ENCODE data around the gene IL26. TPM values are rescaled to one million over a fixed set of nuclear protein-coding genes. Genes with fewer than 3 reads are reported as not detected.

Gene IL26
- total and polyA plus RNA-seq, 2 experiments from 2014 or later, result not detected

DNA sequence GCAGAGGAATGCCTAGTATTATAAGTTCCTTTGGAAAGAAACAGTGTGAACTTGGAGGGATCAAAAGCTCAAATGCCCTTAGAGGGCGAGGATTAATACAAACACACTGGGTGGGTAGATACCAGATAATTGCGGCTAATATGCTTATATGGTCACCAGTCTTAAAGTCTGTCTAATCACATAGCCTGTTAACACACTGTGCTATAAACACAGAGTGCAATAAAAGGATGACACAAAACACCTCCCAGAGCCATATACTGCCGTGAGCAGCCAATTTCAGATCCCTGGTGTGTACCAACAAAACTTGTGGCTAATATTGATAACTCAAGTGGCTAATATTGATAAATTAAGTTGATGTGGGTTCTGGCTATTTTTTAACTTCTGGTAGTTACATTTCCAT, 1.7 kb upstream of the IL26 start:
- Histone ChIP-seq H3K36me3 (replicated peaks; ENCODE audit: insufficient read depth, low read depth) (no peaks in the 10 kb centered on the region), H3K9me3 (ENCODE audit: low read depth) (no peaks in the 10 kb centered on the region), H3K27me3 (no peaks in the 10 kb centered on the region), H2AFZ (no peak overlapping the region), H3K79me2 (no peaks in the 10 kb centered on the region), H3K9me2 (replicated peaks; ENCODE audit: insufficient read depth) (no peaks in the 10 kb centered on the region), H3K4me3 (no peak overlapping the region), H4K20me1 (ENCODE audit: insufficient read depth, poor library complexity, severe bottlenecking) (no peaks in the 10 kb centered on the region), H3K27ac (peak overlapping the region; percentile 23), H3K4me2 (no peak overlapping the region), H3K4me1 (ENCODE audit: insufficient read depth) (no peaks in the 10 kb centered on the region)
- 34% methylated on average over 3 of the region's 3 CpGs for WGBS (ENCODE audit: low lambda C conversion rate, missing lambda C conversion rate)
- DNase-seq (ENCODE audit: low spot score), result no peak
- no peak for TF ChIP-seq EZH2 (IDR thresholded peaks at IDR 0.05; ENCODE audit: borderline replicate concordance)

DNA sequence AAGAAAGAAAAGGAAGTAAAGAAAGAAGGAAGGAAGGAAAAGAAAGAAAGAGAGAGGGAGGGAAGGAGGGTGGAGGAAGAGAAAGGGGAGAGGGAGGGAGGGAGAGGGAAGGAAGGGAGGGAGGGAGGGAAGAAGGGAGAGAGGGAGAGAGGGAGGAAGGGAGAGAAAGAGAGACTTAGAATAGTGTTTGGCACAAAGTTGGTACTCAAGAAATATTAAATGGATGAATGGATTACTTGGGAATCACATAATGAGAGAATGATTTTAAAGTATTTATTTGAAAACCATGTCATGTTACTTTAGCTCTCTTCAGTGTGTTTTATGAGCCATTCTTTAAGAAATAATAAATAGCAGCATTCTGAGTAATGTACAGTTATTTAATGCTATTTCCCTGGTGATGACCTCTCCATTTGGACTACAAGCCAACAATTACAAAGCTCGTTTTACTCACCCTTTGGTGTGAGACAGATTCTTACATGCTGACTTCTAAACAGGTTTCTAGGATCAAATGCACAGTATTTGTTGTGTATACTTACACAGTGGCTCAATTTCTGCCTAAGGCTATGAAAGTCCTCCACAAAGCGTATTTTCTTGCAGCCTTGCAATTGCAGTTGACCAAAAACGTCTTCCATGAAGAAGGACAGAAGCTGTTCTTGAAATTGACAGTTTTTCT, 861 bp downstream of the IL26 start:
- Histone ChIP-seq H3K9me3 (ENCODE audit: low read depth) (no peaks in the 10 kb centered on the region), H3K9me2 (replicated peaks; ENCODE audit: insufficient read depth) (no peaks in the 10 kb centered on the region), H3K79me2 (no peaks in the 10 kb centered on the region)

DNA sequence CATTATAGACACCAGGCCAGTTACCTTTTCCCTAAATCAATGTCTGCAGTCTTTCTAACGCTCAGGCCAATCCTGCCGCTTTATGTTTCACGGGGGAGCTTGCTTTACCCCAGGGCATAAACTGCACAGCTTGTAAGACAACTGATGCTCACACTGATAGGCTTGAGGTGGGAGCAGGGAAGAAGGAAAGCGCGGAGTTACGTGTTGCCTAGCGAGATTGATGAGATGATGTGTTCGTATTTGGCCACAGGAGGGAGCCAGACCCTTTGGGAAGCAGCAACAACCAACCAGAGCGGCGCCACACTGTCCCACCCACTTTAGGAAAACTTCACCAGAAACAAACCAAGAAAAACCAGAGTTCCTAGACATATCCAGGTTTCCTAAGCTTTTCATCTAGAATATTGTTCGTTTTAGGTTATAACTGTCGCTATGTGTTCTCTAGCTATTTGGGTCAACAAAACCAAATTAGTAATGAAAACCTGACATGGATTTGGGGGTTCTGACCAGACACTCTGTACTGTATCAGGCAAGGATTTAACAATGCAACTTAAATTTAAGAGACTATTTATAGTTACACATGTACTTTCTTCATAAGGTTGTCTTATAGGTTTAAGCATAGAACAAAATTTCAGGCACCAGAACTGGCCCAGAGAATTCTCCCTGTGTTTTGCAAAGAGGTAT, 2.4 kb downstream of the IL26 start:
- Histone ChIP-seq H3K27ac (no peak overlapping the region), H3K79me2 (no peaks in the 10 kb centered on the region), H2AFZ (peak overlapping the region; percentile 10), H3K4me2 (peak overlapping the region; percentile 46), H3K4me3 (no peak overlapping the region), H3K9me3 (ENCODE audit: low read depth) (no peaks in the 10 kb centered on the region), H3K4me1 (ENCODE audit: insufficient read depth) (no peaks in the 10 kb centered on the region), H3K9me2 (replicated peaks; ENCODE audit: insufficient read depth) (no peaks in the 10 kb centered on the region), H4K20me1 (ENCODE audit: insufficient read depth, poor library complexity, severe bottlenecking) (no peaks in the 10 kb centered on the region), H3K36me3 (replicated peaks; ENCODE audit: insufficient read depth, low read depth) (no peaks in the 10 kb centered on the region), H3K27me3 (peaks cover 6% of the 10 kb centered on the region)
- peak; percentile 91 for DNase-seq (ENCODE audit: low spot score)
- TF ChIP-seq EZH2phosphoT487 (IDR thresholded peaks at IDR 0.05; ENCODE audit: low read depth, severe bottlenecking, unreplicated experiment) (no peak), EZH2 (IDR thresholded peaks at IDR 0.05; ENCODE audit: borderline replicate concordance) (no peak)
- TF ChIP-seq, protein P1, sequence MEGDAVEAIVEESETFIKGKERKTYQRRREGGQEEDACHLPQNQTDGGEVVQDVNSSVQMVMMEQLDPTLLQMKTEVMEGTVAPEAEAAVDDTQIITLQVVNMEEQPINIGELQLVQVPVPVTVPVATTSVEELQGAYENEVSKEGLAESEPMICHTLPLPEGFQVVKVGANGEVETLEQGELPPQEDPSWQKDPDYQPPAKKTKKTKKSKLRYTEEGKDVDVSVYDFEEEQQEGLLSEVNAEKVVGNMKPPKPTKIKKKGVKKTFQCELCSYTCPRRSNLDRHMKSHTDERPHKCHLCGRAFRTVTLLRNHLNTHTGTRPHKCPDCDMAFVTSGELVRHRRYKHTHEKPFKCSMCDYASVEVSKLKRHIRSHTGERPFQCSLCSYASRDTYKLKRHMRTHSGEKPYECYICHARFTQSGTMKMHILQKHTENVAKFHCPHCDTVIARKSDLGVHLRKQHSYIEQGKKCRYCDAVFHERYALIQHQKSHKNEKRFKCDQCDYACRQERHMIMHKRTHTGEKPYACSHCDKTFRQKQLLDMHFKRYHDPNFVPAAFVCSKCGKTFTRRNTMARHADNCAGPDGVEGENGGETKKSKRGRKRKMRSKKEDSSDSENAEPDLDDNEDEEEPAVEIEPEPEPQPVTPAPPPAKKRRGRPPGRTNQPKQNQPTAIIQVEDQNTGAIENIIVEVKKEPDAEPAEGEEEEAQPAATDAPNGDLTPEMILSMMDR (IDR thresholded peaks at IDR 0.05; ENCODE audit: poor library complexity), result peak; percentile 85
- WGBS (ENCODE audit: low lambda C conversion rate, missing lambda C conversion rate), result 2% methylated on average over 12 of the region's 12 CpGs

More for the DNA sequence above, 861 bp downstream of the IL26 start:
- peaks cover 6% of the 10 kb centered on the region for H3K27me3 ChIP-seq
- no peak for TF ChIP-seq EZH2 (IDR thresholded peaks at IDR 0.05; ENCODE audit: borderline replicate concordance)
- TF ChIP-seq EZH2phosphoT487 (IDR thresholded peaks at IDR 0.05; ENCODE audit: low read depth, severe bottlenecking, unreplicated experiment), result no peak
- TF ChIP-seq, protein P1 (IDR thresholded peaks at IDR 0.05; ENCODE audit: poor library complexity), result no peak
- H3K4me1 ChIP-seq (ENCODE audit: insufficient read depth), result no peaks in the 10 kb centered on the region
- H3K4me2 ChIP-seq, result no peak overlapping the region
- H3K36me3 ChIP-seq (replicated peaks; ENCODE audit: insufficient read depth, low read depth), result no peaks in the 10 kb centered on the region
- H4K20me1 ChIP-seq (ENCODE audit: insufficient read depth, poor library complexity, severe bottlenecking), result no peaks in the 10 kb centered on the region
- H3K4me3 ChIP-seq, result no peak overlapping the region
- 81% methylated on average over 3 of the region's 3 CpGs for WGBS (ENCODE audit: low lambda C conversion rate, missing lambda C conversion rate)
- H3K27ac ChIP-seq, result no peak overlapping the region
- no peak for DNase-seq (ENCODE audit: low spot score)
- no peak overlapping the region for H2AFZ ChIP-seq

DNA sequence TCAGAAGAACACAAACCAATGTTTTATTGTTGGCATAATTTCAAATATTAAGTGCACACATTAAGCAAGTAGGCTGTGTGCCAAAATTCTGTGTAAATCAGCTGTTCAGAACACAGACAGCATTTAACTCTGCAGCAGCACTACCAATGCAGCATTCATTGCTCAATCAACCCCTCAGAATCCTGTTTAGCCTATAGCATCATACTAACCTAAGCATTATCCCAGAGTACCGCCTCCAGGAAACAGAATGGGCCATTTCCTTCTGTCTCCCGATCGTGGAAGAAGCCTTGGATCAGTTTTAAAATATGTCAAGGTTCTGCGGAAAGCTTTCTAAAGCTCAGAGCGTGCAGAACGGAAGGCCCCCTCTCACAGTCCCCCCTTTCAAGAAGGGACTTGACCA, 3.3 kb downstream of the IL26 start:
- no peak for TF ChIP-seq EZH2 (IDR thresholded peaks at IDR 0.05; ENCODE audit: borderline replicate concordance)
- no peak for TF ChIP-seq EZH2phosphoT487 (IDR thresholded peaks at IDR 0.05; ENCODE audit: low read depth, severe bottlenecking, unreplicated experiment)
- TF ChIP-seq, protein P1 (IDR thresholded peaks at IDR 0.05; ENCODE audit: poor library complexity), result no peak
- no peaks in the 10 kb centered on the region for H3K79me2 ChIP-seq
- H3K9me2 ChIP-seq (replicated peaks; ENCODE audit: insufficient read depth), result no peaks in the 10 kb centered on the region
- H2AFZ ChIP-seq, result no peak overlapping the region
- H3K4me3 ChIP-seq, result no peak overlapping the region
- H3K4me1 ChIP-seq (ENCODE audit: insufficient read depth), result no peaks in the 10 kb centered on the region
- WGBS (ENCODE audit: low lambda C conversion rate, missing lambda C conversion rate), result 67% methylated on average over 6 of the region's 6 CpGs
- no peak for DNase-seq (ENCODE audit: low spot score)
- H4K20me1 ChIP-seq (ENCODE audit: insufficient read depth, poor library complexity, severe bottlenecking), result no peaks in the 10 kb centered on the region
- H3K36me3 ChIP-seq (replicated peaks; ENCODE audit: insufficient read depth, low read depth), result no peaks in the 10 kb centered on the region
- no peak overlapping the region for H3K4me2 ChIP-seq
- no peaks in the 10 kb centered on the region for H3K9me3 ChIP-seq (ENCODE audit: low read depth)
- no peak overlapping the region for H3K27ac ChIP-seq
- peaks cover 6% of the 10 kb centered on the region for H3K27me3 ChIP-seq

Measured in hepatocyte (in vitro differentiated cells).